Measurements from ENCODE around the gene ORM1. TPM values are rescaled to one million over a fixed set of nuclear protein-coding genes. Genes with fewer than 3 reads are reported as not detected.

Gene ORM1
- total RNA-seq, 1 donor from 2014 or later, result 9.2 TPM

GRCh38 chr9:114307899-114308267 lies 15.0 kb upstream of the ORM1 start:
- no peak for ATAC-seq

GRCh38 chr9:114308361-114308950 lies 14.4 kb upstream of the ORM1 start:
- TF ChIP-seq, protein P1, sequence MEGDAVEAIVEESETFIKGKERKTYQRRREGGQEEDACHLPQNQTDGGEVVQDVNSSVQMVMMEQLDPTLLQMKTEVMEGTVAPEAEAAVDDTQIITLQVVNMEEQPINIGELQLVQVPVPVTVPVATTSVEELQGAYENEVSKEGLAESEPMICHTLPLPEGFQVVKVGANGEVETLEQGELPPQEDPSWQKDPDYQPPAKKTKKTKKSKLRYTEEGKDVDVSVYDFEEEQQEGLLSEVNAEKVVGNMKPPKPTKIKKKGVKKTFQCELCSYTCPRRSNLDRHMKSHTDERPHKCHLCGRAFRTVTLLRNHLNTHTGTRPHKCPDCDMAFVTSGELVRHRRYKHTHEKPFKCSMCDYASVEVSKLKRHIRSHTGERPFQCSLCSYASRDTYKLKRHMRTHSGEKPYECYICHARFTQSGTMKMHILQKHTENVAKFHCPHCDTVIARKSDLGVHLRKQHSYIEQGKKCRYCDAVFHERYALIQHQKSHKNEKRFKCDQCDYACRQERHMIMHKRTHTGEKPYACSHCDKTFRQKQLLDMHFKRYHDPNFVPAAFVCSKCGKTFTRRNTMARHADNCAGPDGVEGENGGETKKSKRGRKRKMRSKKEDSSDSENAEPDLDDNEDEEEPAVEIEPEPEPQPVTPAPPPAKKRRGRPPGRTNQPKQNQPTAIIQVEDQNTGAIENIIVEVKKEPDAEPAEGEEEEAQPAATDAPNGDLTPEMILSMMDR (IDR thresholded peaks at IDR 0.05), result no peak
- Histone ChIP-seq H3K27ac (no peak overlapping the region), H3K4me1 (no peaks in the 10 kb centered on the region), H3K4me3 (no peak overlapping the region), H3K36me3 (peaks cover 4% of the 10 kb centered on the region), H3K27me3 (ENCODE audit: low read depth) (peaks cover 8% of the 10 kb centered on the region), H3K9me3 (no peaks in the 10 kb centered on the region)
- ATAC-seq (no peak), DNase-seq (no peak)
- intact Hi-C loops (cut with DNase I), result no loop called here

More at GRCh38 chr9:114307899-114308267, 15.0 kb upstream of the ORM1 start:
- Histone ChIP-seq H3K27ac (no peak overlapping the region), H3K4me3 (no peak overlapping the region), H3K4me1 (no peaks in the 10 kb centered on the region), H3K27me3 (ENCODE audit: low read depth) (peaks cover 8% of the 10 kb centered on the region), H3K9me3 (no peaks in the 10 kb centered on the region), H3K36me3 (peaks cover 4% of the 10 kb centered on the region)
- DNase-seq, result no peak
- intact Hi-C loops (cut with DNase I), result no loop called here
- TF ChIP-seq, protein P1 (IDR thresholded peaks at IDR 0.05), result no peak

DNA sequence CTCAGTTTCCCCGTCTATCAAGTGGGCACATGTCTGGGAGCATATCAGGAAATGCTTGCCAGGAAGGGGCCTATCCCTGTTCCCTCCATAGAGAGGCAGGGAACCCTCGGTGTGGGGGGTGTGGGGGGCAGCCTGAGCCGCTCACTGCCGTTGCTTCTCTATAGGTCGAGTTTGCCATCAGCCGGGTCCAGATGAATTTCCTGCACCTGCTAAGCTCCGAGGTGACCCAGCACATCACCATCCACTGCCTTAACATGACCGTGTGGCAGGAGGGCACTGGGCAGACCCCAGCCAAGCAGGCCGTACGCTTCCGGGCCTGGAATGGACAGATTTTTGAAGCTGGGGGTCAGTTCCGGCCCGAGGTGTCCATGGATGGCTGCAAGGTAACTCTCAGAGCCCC lies 13.8 kb upstream of the ORM1 start:
- H3K36me3 ChIP-seq, result peaks cover 4% of the 10 kb centered on the region
- intact Hi-C loops (cut with DNase I), result no loop called here
- H3K9me3 ChIP-seq, result no peaks in the 10 kb centered on the region
- TF ChIP-seq, protein P1 (IDR thresholded peaks at IDR 0.05), result no peak
- H3K4me1 ChIP-seq, result no peaks in the 10 kb centered on the region
- peaks cover 8% of the 10 kb centered on the region for H3K27me3 ChIP-seq (ENCODE audit: low read depth)
- DNase-seq, result no peak
- no peak overlapping the region for H3K27ac ChIP-seq
- no peak for ATAC-seq
- no peak overlapping the region for H3K4me3 ChIP-seq

DNA sequence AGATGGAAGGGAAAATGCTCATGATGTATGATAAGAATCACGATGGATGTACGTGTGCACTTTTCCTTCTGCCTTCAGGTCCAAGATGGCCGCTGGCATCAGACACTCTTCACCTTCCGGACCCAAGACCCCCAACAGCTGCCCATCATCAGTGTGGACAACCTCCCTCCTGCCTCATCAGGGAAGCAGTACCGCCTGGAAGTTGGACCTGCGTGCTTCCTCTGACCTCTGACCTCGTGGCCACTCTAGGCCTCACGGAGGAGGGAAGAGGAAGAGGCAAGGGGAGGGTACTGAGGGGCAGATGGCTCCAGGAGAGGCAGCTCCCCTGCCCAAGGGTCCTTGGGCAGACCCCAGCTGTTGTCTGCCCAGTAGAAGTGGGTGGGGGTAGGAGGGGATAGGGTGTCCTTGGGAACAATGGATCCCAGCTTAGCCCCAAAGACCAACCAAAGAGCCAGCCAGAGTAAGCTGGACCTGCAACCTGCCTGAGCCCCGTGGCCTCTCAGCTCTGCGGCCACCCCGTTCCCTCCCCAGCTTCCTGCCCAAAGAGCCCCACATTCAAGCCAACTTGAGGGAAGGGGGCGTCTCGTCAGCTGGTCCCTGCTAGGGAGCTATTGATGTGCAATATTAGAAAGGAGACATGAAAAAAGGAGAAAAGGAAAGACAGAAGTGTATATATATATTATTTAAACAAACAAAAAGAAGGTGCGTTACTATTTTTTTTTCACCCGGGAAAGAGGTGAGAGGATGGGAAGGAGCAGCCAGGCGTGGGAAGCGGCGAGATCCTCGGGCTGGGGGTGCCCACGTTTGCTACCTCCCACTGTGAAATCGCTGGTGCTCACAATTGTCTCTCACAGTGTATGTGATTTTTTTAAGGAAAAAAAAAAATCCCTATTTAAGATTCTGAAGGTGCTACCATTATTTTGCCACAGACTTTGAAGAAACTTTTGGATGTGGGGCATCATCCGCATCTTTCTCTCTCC lies 12.1 kb upstream of the ORM1 start:
- Histone ChIP-seq H3K27me3 (ENCODE audit: low read depth) (no peaks in the 10 kb centered on the region), H3K27ac (no peak overlapping the region), H3K4me1 (no peaks in the 10 kb centered on the region), H3K36me3 (peaks cover 4% of the 10 kb centered on the region), H3K9me3 (no peaks in the 10 kb centered on the region), H3K4me3 (no peak overlapping the region)
- TF ChIP-seq, protein P1 (IDR thresholded peaks at IDR 0.05), result no peak
- intact Hi-C loops (cut with DNase I), result no loop called here
- ATAC-seq (no peak), DNase-seq (no peak)

- intact Hi-C loops (cut with DNase I), result no loop called here
- Histone ChIP-seq H3K27me3 (ENCODE audit: low read depth) (no peaks in the 10 kb centered on the region), H3K36me3 (peaks cover 4% of the 10 kb centered on the region), H3K4me3 (no peak overlapping the region), H3K27ac (no peak overlapping the region), H3K4me1 (no peaks in the 10 kb centered on the region), H3K9me3 (no peaks in the 10 kb centered on the region)
- ATAC-seq (no peak), DNase-seq (peak; percentile 37)
- TF ChIP-seq, protein P1 (IDR thresholded peaks at IDR 0.05), result no peak
Measured at GRCh38 chr9:114311571-114312512, 11.1 kb upstream of the ORM1 start.
